Nephron (organoid): ENCODE data around the gene ZNF724.
"Not testable (repeated sequence)": the region's sequence is repeated elsewhere in the genome, so short reads cannot be mapped to it uniquely, and the experiment has no call there.

Experiments
- H3K27ac Mint-ChIP-seq, 3 experiments: 2 replicates each; pipeline ENCODE4 v1.8.0; 2020; ENCODE audit warnings: mixed read lengths in 3 of 3, mild to moderate bottlenecking in 2 of 3, moderate library complexity in 1 of 3
- H3K27me3 Mint-ChIP-seq: 2 replicates; pipeline ENCODE4 v1.8.0; 2021; ENCODE audit warnings: low read depth, mild to moderate bottlenecking, moderate library complexity, mixed read lengths
- H3K36me3 Mint-ChIP-seq: 2 replicates; pipeline ENCODE4 v1.8.0; 2020; ENCODE audit warnings: low read depth, mixed read lengths
- H3K4me1 Mint-ChIP-seq: 2 replicates; pipeline ENCODE4 v1.8.0; 2020; ENCODE audit warnings: mixed read lengths
- H3K4me3 Mint-ChIP-seq, 3 experiments: 2 replicates each; pipeline ENCODE4 v1.8.0; 2020; ENCODE audit warnings: mild to moderate bottlenecking in 3 of 3, mixed read lengths in 3 of 3, moderate library complexity in 2 of 3
- H3K9me3 Mint-ChIP-seq: 2 replicates; pipeline ENCODE4 v1.8.0; 2020; ENCODE audit warnings: mixed read lengths
- CTCF ChIP-seq, 3 experiments: fragments of 200-600 bp; sonication (generic); IDR thresholded peaks; one replicate each; pipeline ENCODE4 v1.5.0; 2021; ENCODE audit warnings: antibody characterized with exemption in 3 of 3; ENCODE audit not compliant: unreplicated experiment in 3 of 3

Gene ZNF724

GRCh38 chr19:23254141-23254910 lies 4.1 kb upstream of the ZNF724 start:
- no peak for TF ChIP-seq CTCF (IDR thresholded peaks at IDR 0.05; ENCODE audit: unreplicated experiment in 3 of 3)
- Mint-ChIP-seq H3K27me3 (no peaks in the 10 kb centered on the region), H3K4me3 (no peak overlapping the region), H3K4me1 (no peaks in the 10 kb centered on the region), H3K27ac (peak overlapping the region in 1 of 3 experiments; percentile 38), H3K36me3 (peaks cover 25% of the 10 kb centered on the region), H3K9me3 (peaks cover 3% of the 10 kb centered on the region)

- peaks cover 24% of the 10 kb centered on the region for H3K36me3 Mint-ChIP-seq
- H3K27me3 Mint-ChIP-seq, H3K9me3 Mint-ChIP-seq, H3K27ac Mint-ChIP-seq, H3K4me3 Mint-ChIP-seq, H3K4me1 Mint-ChIP-seq: not testable (repeated sequence)
These were observed 3.1 kb upstream of the ZNF724 start for GRCh38 chr19:23253256-23253655.

- no peak for TF ChIP-seq CTCF (IDR thresholded peaks at IDR 0.05; ENCODE audit: unreplicated experiment in 3 of 3)
- no peaks in the 10 kb centered on the region for H3K27me3 Mint-ChIP-seq
- H3K9me3 Mint-ChIP-seq, result peaks cover 60% of the 10 kb centered on the region
- H3K4me1 Mint-ChIP-seq, result no peaks in the 10 kb centered on the region
- H3K4me3 Mint-ChIP-seq, result no peak overlapping the region
- no peak overlapping the region for H3K27ac Mint-ChIP-seq
- H3K36me3 Mint-ChIP-seq, result peaks cover 94% of the 10 kb centered on the region
These were observed 8.8 kb downstream of the ZNF724 start for GRCh38 chr19:23241419-23241818.

GRCh38 chr19:23222998-23223652 lies 27.1 kb downstream of the ZNF724 start:
- TF ChIP-seq CTCF (IDR thresholded peaks at IDR 0.05; ENCODE audit: unreplicated experiment in 3 of 3), result no peak
- Mint-ChIP-seq H3K4me3 (no peak overlapping the region), H3K9me3 (peaks cover 60% of the 10 kb centered on the region), H3K36me3 (peaks cover 96% of the 10 kb centered on the region), H3K4me1 (no peaks in the 10 kb centered on the region), H3K27me3 (no peaks in the 10 kb centered on the region), H3K27ac (no peak overlapping the region)

GRCh38 chr19:23203841-23204344 lies 46.3 kb downstream of the ZNF724 start:
- TF ChIP-seq CTCF (IDR thresholded peaks at IDR 0.05; ENCODE audit: unreplicated experiment in 3 of 3), result no peak
- Mint-ChIP-seq H3K36me3 (no peaks in the 10 kb centered on the region), H3K27me3 (no peaks in the 10 kb centered on the region), H3K4me1 (no peaks in the 10 kb centered on the region), H3K27ac (no peak overlapping the region), H3K9me3 (peaks cover 20% of the 10 kb centered on the region), H3K4me3 (no peak overlapping the region)

- Mint-ChIP-seq H3K4me3 (no peak overlapping the region), H3K4me1 (no peaks in the 10 kb centered on the region), H3K27me3 (no peaks in the 10 kb centered on the region), H3K36me3 (no peaks in the 10 kb centered on the region), H3K27ac (no peak overlapping the region), H3K9me3 (peaks cover 39% of the 10 kb centered on the region)
- no peak for TF ChIP-seq CTCF (IDR thresholded peaks at IDR 0.05; ENCODE audit: unreplicated experiment in 3 of 3)
These were observed 59.9 kb downstream of the ZNF724 start for GRCh38 chr19:23190341-23190740.
